ENCODE measurements around the gene AATF. TPM values are rescaled to one million over a fixed set of nuclear protein-coding genes. Genes with fewer than 3 reads are reported as not detected.

The AATF gene
- total and polyA plus RNA-seq, 9 of the 15 experiments (the other 6 are each of a cell fraction or from before 2014, with no cell fraction given): 34.5 to 133 (median 90.1) TPM

DNA sequence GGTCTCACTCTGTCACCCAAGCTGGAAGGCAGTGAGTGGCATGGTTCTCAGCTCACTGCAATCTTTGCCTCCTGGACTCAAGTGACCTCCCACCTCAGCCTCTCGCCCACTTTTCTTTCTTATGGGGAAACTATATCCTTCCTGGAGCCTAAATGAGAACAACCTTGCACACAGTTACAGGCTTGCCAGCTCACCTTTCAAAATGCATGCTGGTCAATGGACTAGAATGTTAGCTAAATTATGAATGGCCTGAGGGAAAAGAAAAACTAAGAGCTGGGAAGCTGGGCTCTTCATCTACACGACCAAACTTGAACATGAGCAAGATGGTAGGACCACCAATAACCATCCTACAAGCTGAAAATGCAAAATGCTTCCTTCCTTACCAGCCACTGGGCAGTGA is 22.1 kb upstream of the AATF start:
- intact Hi-C loops (cut with micrococcal nuclease): no loop called here
- in situ Hi-C loops (cut with MboI): no loop called here
- Histone ChIP-seq H3K27me3 (ENCODE audit: control insufficient read depth in 2 of 2, insufficient read depth in 2 of 2, low read length in 2 of 2) (peaks cover 14 to 20% of the 10 kb centered on the region in 2 experiments; a peak in 4 of 5 replicates), H3K36me3 (ENCODE audit: control insufficient read depth, insufficient read depth, low read length) (no peaks in the 10 kb centered on the region), H3K9me1 (ENCODE audit: control insufficient read depth, insufficient read depth, low read length) (no peaks in the 10 kb centered on the region), H3K4me3 (no peak overlapping the region), H3K79me2 (ENCODE audit: control insufficient read depth, insufficient read depth, low read length) (no peaks in the 10 kb centered on the region), H2AFZ (ENCODE audit: low read depth, low read length) (no peak overlapping the region), H3K27ac (ENCODE audit: extremely low read depth, low read depth, low read length) (no peak overlapping the region), H3K4me2 (ENCODE audit: insufficient read depth, low read length) (no peak overlapping the region), H3K9me3 (replicated peaks; ENCODE audit: control insufficient read depth, insufficient read depth, low read depth, low read length) (no peaks in the 10 kb centered on the region), H3K4me1 (replicated peaks in 1 of 2; ENCODE audit: control insufficient read depth in 2 of 2, insufficient read depth in 2 of 2, low read length in 2 of 2) (peaks cover 12 to 15% of the 10 kb centered on the region in 2 experiments; a peak in 4 of 5 replicates), H3K9ac (ENCODE audit: insufficient read depth in 1 of 2, low read depth in 2 of 2, low read length in 2 of 2) (no peak overlapping the region), H4K20me1 (replicated peaks; ENCODE audit: control insufficient read depth, insufficient read depth, low read length) (peaks cover 5% of the 10 kb centered on the region; the same call in 1 of the 2 replicates)
- ChIA-PET POLR2A (no interaction called here), CTCF (ENCODE audit: low intra/inter-chr PET ratio) (no interaction called here)
- no peak for TF ChIP-seq ILF3 (IDR thresholded peaks at IDR 0.05; ENCODE audit: borderline replicate concordance)
- TF ChIP-seq, protein P1, sequence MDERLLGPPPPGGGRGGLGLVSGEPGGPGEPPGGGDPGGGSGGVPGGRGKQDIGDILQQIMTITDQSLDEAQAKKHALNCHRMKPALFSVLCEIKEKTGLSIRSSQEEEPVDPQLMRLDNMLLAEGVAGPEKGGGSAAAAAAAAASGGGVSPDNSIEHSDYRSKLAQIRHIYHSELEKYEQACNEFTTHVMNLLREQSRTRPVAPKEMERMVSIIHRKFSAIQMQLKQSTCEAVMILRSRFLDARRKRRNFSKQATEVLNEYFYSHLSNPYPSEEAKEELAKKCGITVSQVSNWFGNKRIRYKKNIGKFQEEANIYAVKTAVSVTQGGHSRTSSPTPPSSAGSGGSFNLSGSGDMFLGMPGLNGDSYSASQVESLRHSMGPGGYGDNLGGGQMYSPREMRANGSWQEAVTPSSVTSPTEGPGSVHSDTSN (CRISPR knock-in tag; IDR thresholded peaks at IDR 0.05; ENCODE audit: low read depth): no peak
- TF ChIP-seq, protein P1 (tag; conservative IDR thresholded peaks at IDR 0.05; ENCODE audit: low read depth): no peak
- TF ChIP-seq ZC3H11A (IDR thresholded peaks at IDR 0.05; ENCODE audit: low read depth, low read length): no peak
- TF ChIP-seq ZKSCAN8 (CRISPR knock-in tag; IDR thresholded peaks at IDR 0.05): no peak
- TF ChIP-seq ELF2 (CRISPR knock-in tag; IDR thresholded peaks at IDR 0.05): no peak
- no peak for TF ChIP-seq PHTF2 (CRISPR knock-in tag; IDR thresholded peaks at IDR 0.05)
- TF ChIP-seq NCOA4 (IDR thresholded peaks at IDR 0.05; ENCODE audit: partially characterized antibody): no peak
- TF ChIP-seq BDP1 (IDR thresholded peaks at IDR 0.05; ENCODE audit: insufficient read depth, insufficient read length): no peak
- TF ChIP-seq GTF2F1 (IDR thresholded peaks at IDR 0.05; ENCODE audit: low read depth, low read length): no peak
- TF ChIP-seq ARNT (IDR thresholded peaks at IDR 0.05): no peak
- no peak for TF ChIP-seq ZKSCAN3 (CRISPR knock-in tag; IDR thresholded peaks at IDR 0.05)
- no peak for TF ChIP-seq ZNF324 (CRISPR knock-in tag; IDR thresholded peaks at IDR 0.05)
- DNase-seq (ENCODE audit: extremely low read depth in 1 of 4, low spot score in 3 of 4): no peak
- FAIRE-seq: no peak
- ATAC-seq: no peak
- 58% methylated on average over 2 of the region's 2 CpGs for WGBS (ENCODE audit: insufficient coverage, low coverage, missing lambda C conversion rate)
- no TSS peak for BruUV-seq (replicated peaks)
